Fibroblast of lung (primary cell): Measurements from ENCODE around the gene SLC35F5. TPM values are rescaled to one million over a fixed set of nuclear protein-coding genes. Genes with fewer than 3 reads are reported as not detected.

Source experiments
- DNase-seq, 2 donors: peaks; one replicate each; pipeline versions ENCODE4 v3.0.0 to v3.0.0-alpha.2; 2010; ENCODE audit warnings: low read depth in 2 of 2
- H2AFZ ChIP-seq: 2 replicates; pipeline ENCODE4 v1.5.1; 2012; ENCODE audit warnings: low read length, control low read depth, inconsistent platforms
- H3K27ac ChIP-seq: 2 replicates; pipeline ENCODE4 v1.5.1; 2011; ENCODE audit warnings: low read length, control low read depth; ENCODE audit not compliant: insufficient read depth
- H3K27me3 ChIP-seq: 2 replicates; pipeline ENCODE4 v1.5.1; 2011; ENCODE audit warnings: mild to moderate bottlenecking, low read length; ENCODE audit not compliant: control insufficient read depth, insufficient read depth
- H3K36me3 ChIP-seq: 2 replicates; pipeline ENCODE4 v1.5.1; 2011; ENCODE audit warnings: low read length; ENCODE audit not compliant: control insufficient read depth, insufficient read depth
- H3K4me1 ChIP-seq: 2 replicates; pipeline ENCODE4 v1.5.1; 2011; ENCODE audit warnings: low read length; ENCODE audit not compliant: control insufficient read depth, insufficient read depth; ENCODE audit errors: extremely low read depth
- H3K4me2 ChIP-seq: 2 replicates; pipeline ENCODE4 v1.5.1; 2011; ENCODE audit warnings: low read length, control low read depth; ENCODE audit not compliant: insufficient read depth; ENCODE audit errors: extremely low read depth
- H3K4me3 ChIP-seq, 4 experiments: fragments of 200-600 bp in 1 of 4; sonication (generic) in 1 of 4; replicated peaks in 1 of 4; 2 replicates each; pipeline ENCODE4 v1.5.1; 2011 to 2016; ENCODE audit warnings: low read length in 4 of 4, low read depth in 3 of 4, mild to moderate bottlenecking in 3 of 4, control low read depth in 2 of 4, inconsistent platforms in 1 of 4, mixed read lengths in 1 of 4; ENCODE audit not compliant: insufficient read depth in 1 of 4; ENCODE audit errors: control extremely low read depth in 1 of 4
- H3K79me2 ChIP-seq: 2 replicates; pipeline ENCODE4 v1.5.1; 2012; ENCODE audit warnings: mild to moderate bottlenecking, low read length, inconsistent platforms; ENCODE audit not compliant: control insufficient read depth, insufficient read depth
- H3K9ac ChIP-seq: 2 replicates; pipeline ENCODE4 v1.5.1; 2011; ENCODE audit warnings: mild to moderate bottlenecking, low read length, control low read depth; ENCODE audit not compliant: insufficient read depth
- H3K9me3 ChIP-seq: 2 replicates; pipeline ENCODE4 v1.5.1; 2012; ENCODE audit warnings: low read depth, low read length; ENCODE audit not compliant: control insufficient read depth, insufficient read depth
- H4K20me1 ChIP-seq: 2 replicates; pipeline ENCODE4 v1.5.1; 2011; ENCODE audit warnings: low read length; ENCODE audit not compliant: control insufficient read depth, insufficient read depth; ENCODE audit errors: extremely low read depth
- EZH2 ChIP-seq: IDR thresholded peaks from 2 replicates; pipeline ENCODE4 v1.5.1; 2012; ENCODE audit warnings: low read length, control low read depth, mild to moderate bottlenecking; ENCODE audit errors: missing control alignments
- polyA plus RNA-seq, 2 donors: library from polyadenylated mRNA; depleted of rRNA in 1 of 2; stranded (reverse) in 1 of 2; unstranded in 1 of 2; fragments of >200 nt; gene quantifications; 2 replicates each; pipeline ENCODE4 v1.2.1, GENCODE V29; 2011 to 2012; ENCODE audit warnings: missing spikeins in 1 of 2
- total RNA-seq: library from RNA; depleted of rRNA; stranded (reverse); fragments of >200 nt; gene quantifications from 2 replicates; pipeline ENCODE4 v1.2.1, GENCODE V29; 2014
- TF ChIP-seq, protein P1 (sequence below), 2 donors: IDR thresholded peaks in 1 of 2; conservative IDR thresholded peaks in 1 of 2; 1 replicate in 1 of 2; 2 replicates in 1 of 2; pipeline ENCODE4 v1.5.1; 2011 to 2012; ENCODE audit warnings: low read length in 2 of 2, control low read depth in 1 of 2, inconsistent platforms in 1 of 2, low read depth in 1 of 2, mild to moderate bottlenecking in 1 of 2

Gene SLC35F5
- total and polyA plus RNA-seq, 2 donors (not counting 1 experiment from before 2014, with no cell fraction given), result 86.1 to 245 TPM

- Histone ChIP-seq H3K36me3 (peaks cover 6% of the 10 kb centered on the region), H3K9ac (no peak overlapping the region)
- DNase-seq, result no peak
These were observed 16.6 kb downstream of the SLC35F5 start for GRCh38 chr2:113739849-113740248.

DNA sequence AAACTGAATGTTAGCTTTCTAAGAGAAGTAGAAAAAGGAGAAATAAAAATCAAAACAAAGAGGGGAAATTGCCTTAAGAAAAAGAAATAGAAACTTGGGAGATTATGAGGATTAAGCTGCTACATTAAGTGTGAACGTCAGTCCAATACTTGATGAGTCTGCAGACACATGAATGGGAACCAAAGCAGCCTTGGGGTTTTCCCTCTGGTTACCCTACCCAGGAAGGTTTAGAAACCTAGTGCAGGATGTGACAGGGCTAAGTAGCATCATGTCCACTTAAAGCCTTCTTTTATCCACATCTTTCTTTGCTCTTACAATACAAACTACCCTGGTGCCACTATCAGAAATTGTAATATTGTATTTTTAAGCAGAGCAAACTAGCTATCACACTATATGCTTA, 22.3 kb downstream of the SLC35F5 start:
- TF ChIP-seq EZH2, result no peak
- TF ChIP-seq, protein P1, sequence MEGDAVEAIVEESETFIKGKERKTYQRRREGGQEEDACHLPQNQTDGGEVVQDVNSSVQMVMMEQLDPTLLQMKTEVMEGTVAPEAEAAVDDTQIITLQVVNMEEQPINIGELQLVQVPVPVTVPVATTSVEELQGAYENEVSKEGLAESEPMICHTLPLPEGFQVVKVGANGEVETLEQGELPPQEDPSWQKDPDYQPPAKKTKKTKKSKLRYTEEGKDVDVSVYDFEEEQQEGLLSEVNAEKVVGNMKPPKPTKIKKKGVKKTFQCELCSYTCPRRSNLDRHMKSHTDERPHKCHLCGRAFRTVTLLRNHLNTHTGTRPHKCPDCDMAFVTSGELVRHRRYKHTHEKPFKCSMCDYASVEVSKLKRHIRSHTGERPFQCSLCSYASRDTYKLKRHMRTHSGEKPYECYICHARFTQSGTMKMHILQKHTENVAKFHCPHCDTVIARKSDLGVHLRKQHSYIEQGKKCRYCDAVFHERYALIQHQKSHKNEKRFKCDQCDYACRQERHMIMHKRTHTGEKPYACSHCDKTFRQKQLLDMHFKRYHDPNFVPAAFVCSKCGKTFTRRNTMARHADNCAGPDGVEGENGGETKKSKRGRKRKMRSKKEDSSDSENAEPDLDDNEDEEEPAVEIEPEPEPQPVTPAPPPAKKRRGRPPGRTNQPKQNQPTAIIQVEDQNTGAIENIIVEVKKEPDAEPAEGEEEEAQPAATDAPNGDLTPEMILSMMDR (conservative IDR thresholded peaks at IDR 0.05 in 1 of 2, IDR thresholded peaks at IDR 0.05 in 1 of 2; ENCODE audit: low read depth in 1 of 2, low read length in 2 of 2), result no peak
- H3K4me2 ChIP-seq, result no peak overlapping the region
- no peaks in the 10 kb centered on the region for H4K20me1 ChIP-seq
- no peak overlapping the region for H2AFZ ChIP-seq
- DNase-seq, result no peak
- H3K9ac ChIP-seq, result no peak overlapping the region
- no peaks in the 10 kb centered on the region for H3K4me1 ChIP-seq
- no peaks in the 10 kb centered on the region for H3K27me3 ChIP-seq
- peaks cover 3% of the 10 kb centered on the region for H3K36me3 ChIP-seq
- no peak overlapping the region for H3K27ac ChIP-seq
- no peaks in the 10 kb centered on the region for H3K79me2 ChIP-seq
- no peak overlapping the region for H3K4me3 ChIP-seq
- H3K9me3 ChIP-seq, result no peaks in the 10 kb centered on the region

More at GRCh38 chr2:113739849-113740248, 16.6 kb downstream of the SLC35F5 start:
- H3K4me1 ChIP-seq, result no peaks in the 10 kb centered on the region
- H3K9me3 ChIP-seq, result no peaks in the 10 kb centered on the region
- no peak overlapping the region for H2AFZ ChIP-seq
- H3K4me2 ChIP-seq, result no peak overlapping the region
- H3K79me2 ChIP-seq, result no peaks in the 10 kb centered on the region
- TF ChIP-seq, protein P1 (conservative IDR thresholded peaks at IDR 0.05 in 1 of 2, IDR thresholded peaks at IDR 0.05 in 1 of 2; ENCODE audit: low read depth in 1 of 2, low read length in 2 of 2), result no peak
- TF ChIP-seq EZH2, result no peak
- no peaks in the 10 kb centered on the region for H4K20me1 ChIP-seq
- H3K4me3 ChIP-seq, result no peak overlapping the region
- H3K27ac ChIP-seq, result no peak overlapping the region
- no peaks in the 10 kb centered on the region for H3K27me3 ChIP-seq

DNA sequence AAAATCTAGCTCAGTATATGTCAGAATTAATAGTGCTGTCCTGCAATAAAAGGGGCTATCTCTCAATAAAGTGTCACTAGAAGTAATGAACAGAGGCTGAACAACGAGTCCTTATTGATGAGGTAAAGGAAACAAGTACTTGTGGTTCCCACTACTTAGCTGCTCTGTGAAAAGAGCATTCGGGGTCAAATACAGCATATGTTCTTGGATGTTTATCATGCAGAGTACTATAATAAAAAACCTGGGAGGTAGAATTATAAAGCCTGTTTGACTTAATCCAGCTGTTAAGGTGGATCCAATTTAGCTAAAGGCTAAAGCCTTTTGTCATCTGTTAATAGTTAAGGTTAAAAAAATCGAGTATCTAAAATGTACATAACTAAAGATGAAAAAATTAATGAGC, 32.4 kb downstream of the SLC35F5 start:
- Histone ChIP-seq H3K4me2 (no peak overlapping the region), H3K27ac (no peak overlapping the region), H4K20me1 (no peaks in the 10 kb centered on the region), H3K4me3 (no peak overlapping the region), H3K9ac (no peak overlapping the region), H3K9me3 (no peaks in the 10 kb centered on the region), H3K4me1 (no peaks in the 10 kb centered on the region), H3K27me3 (no peaks in the 10 kb centered on the region), H3K79me2 (no peaks in the 10 kb centered on the region), H3K36me3 (peaks cover 4% of the 10 kb centered on the region), H2AFZ (no peak overlapping the region)
- no peak for DNase-seq
- no peak for TF ChIP-seq EZH2
- TF ChIP-seq, protein P1 (conservative IDR thresholded peaks at IDR 0.05 in 1 of 2, IDR thresholded peaks at IDR 0.05 in 1 of 2; ENCODE audit: low read depth in 1 of 2, low read length in 2 of 2), result no peak
